Prostate gland (tissue), 2 donors: ENCODE results near the gene DEDD2. TPM values are rescaled to one million over a fixed set of nuclear protein-coding genes. Genes with fewer than 3 reads are reported as not detected.

ENCODE experiments used
- DNase-seq: peaks from one replicate; pipeline ENCODE4 v3.0.0-alpha.2; 2019; ENCODE audit warnings: low spot score
- H3K27ac ChIP-seq, 2 donors: fragments of 200-600 bp; sonication (generic); 2 replicates each; pipeline ENCODE4 v1.5.1; 2017 to 2019
- H3K27me3 ChIP-seq: fragments of 200-600 bp; sonication (generic); replicated peaks from 2 replicates; pipeline ENCODE4 v1.5.1; 2019; ENCODE audit not compliant: insufficient read depth
- H3K36me3 ChIP-seq, 2 donors: fragments of 200-600 bp; sonication (generic); 1 replicate in 1 of 2; 2 replicates in 1 of 2; pipeline versions ENCODE4 v1.5.1 to v1.8.1; 2017 to 2019
- H3K4me1 ChIP-seq: fragments of 200-600 bp; sonication (generic); replicated peaks from 2 replicates; pipeline ENCODE4 v1.5.1; 2019
- H3K4me3 ChIP-seq, 2 donors: fragments of 200-600 bp; sonication (generic); 2 replicates each; pipeline ENCODE4 v1.5.1; 2017 to 2019
- H3K9me3 ChIP-seq: fragments of 200-600 bp; sonication (generic); 2 replicates; pipeline ENCODE4 v1.5.1; 2017
- POLR2A ChIP-seq: fragments of 450-650 bp; IDR thresholded peaks from one replicate; pipeline ENCODE4 v1.6.1; 2016; ENCODE audit warnings: antibody characterized with exemption, mild to moderate bottlenecking
- POLR2AphosphoS5 ChIP-seq: sonication (generic); formaldehyde crosslinking; IDR thresholded peaks from one replicate; pipeline ENCODE4 v1.6.1; 2017; ENCODE audit warnings: antibody characterized with exemption
- WGBS: methylation state at CpG from one replicate; pipeline ENCODE4 v1.1.5; 2018; 5-methylcytosine and 5-hydroxymethylcytosine counted together
- intact Hi-C: fragments of 100-400 bp; cut with DNase I; formaldehyde crosslinking; loops from one replicate; pipeline ENCODE4 v1.14.2; 2022
- total RNA-seq, 2 donors: library from RNA; depleted of rRNA; stranded (reverse); fragments of >200 nt; gene quantifications; one replicate each; pipeline ENCODE4 v1.1.0, GENCODE V29; 2016
- TF ChIP-seq, protein P1 (sequence below), 4 experiments: fragments of 200-600 bp in 2 of 4; fragments of 450-650 bp in 2 of 4; sonication (generic) in 2 of 4; IDR thresholded peaks; 1 replicate in 3 of 4; 2 replicates in 1 of 4; pipeline ENCODE4 v1.5.1; 2016 to 2019; ENCODE audit warnings: antibody characterized with exemption in 4 of 4, mild to moderate bottlenecking in 2 of 4, moderate library complexity in 2 of 4

DEDD2 gene
- total RNA-seq, 2 donors from 2014 or later, result 70.3 to 98.1 TPM

DNA sequence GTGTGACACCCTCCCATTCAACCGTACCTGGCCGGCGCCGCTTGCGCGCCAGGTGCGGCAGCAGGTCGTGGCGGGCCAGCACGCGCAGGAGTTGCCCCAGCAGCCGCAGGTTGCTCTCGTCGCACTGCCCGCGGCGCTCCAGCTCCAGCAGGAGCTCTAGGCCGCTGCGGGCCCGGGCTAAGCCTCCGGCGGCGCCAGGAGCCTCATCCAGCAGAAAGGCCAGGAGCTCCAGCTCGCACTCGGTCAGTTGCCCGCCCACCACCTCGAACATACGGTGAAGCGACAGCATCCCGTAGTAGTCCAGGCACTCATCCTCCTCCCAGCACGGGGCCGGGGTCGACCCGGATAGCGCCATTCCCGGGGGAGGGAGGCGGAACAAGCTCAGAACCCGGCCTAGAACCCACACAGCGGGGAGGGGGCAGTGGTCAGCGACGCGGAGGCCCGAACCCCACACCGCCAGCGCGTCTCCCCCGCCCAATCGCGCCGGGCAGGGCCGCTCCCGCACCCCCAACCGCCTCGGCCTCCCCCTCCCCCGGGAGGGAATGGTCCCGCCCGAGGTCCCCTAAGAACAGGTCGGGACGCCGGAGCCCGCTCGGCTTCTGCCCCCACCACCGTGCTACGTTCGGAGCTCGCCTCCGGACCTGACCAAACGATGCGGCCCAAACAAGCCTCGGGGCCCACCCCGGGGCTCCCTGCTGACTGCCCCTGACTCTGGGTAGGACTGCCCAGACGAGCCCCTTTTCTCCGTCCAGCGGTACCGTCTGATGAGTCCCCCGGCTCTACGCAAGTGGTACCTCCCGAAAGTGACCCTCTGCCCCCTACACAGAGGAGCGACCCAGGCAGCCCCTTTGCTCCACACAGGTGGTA is 591 bp downstream of the DEDD2 start:
- TF ChIP-seq POLR2A, result peak; percentile 53
- TF ChIP-seq POLR2AphosphoS5, result no peak
- whole genome bisulfite sequencing, result 1% methylated on average over 64 of the region's 79 CpGs

DNA sequence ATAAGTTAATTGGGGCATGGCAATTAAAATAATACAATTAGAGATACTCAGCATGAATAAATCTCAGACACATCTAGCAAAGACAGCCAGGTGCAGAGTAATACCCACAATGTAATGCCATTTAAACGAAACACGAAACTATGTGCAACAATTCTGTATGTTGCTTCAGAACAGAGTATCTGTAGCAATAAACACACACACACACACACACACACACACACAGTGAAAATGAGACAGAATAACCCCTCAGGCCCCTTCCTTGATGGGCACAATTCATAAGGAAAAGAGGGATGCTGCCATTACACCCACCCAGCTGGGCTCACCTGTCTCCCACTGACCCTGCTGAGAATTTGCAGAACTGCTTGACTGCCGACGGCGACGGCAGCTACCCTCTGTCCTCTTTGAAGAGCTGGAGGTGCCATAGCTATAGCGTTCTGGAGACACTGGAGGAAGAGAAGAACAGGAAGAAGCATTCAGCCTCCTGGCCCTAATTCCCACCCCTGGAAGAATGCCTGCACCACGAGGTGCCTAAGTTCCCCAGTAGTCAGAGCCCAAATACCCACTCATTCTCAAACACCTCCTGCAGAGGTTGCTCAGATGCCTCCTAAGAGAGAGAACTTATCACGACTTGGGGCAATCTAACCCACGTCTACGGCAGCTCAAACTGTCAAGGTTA is 2.5 kb downstream of the DEDD2 start:
- intact Hi-C loops, result loop anchor here (10.0 kb wide), 1 partner anchor 180 kb away; the partner anchor contains the start of gene CNFN
- WGBS, result 65% methylated on average over 11 of the region's 11 CpGs

More for the DNA sequence above, 591 bp downstream of the DEDD2 start:
- no peaks in the 10 kb centered on the region for H3K9me3 ChIP-seq
- intact Hi-C loops, result loop anchor here (10.0 kb wide), 1 partner anchor 178 kb away; the partner anchor contains the start of gene CNFN
- no peaks in the 10 kb centered on the region for H3K27me3 ChIP-seq
- H3K36me3 ChIP-seq, result peaks cover 0 to 8% of the 10 kb centered on the region in 2 donors
- H3K27ac ChIP-seq, result peak overlapping the region; percentile 98
- no peak for DNase-seq
- H3K4me1 ChIP-seq, result peaks cover 22% of the 10 kb centered on the region
- H3K4me3 ChIP-seq, result peak overlapping the region; percentile 77 to 85

DNA sequence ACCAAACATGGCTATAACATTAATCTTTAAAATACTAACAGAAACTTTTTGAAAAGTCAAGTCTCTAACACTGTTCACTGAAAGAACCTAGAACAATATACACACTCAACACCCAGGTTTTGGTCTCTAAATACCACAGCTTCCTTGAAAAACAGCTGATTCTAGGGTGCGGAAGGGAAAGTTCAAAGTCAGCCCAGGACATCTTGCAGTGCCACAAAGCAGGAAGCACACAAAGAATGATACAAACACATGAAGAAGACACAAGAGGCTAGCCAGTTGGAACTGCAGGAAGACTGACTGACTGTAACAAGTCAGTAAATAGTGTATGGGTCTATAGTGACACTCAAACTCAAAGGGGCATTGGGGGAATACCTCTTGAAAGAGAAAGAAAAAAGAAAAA is 4.6 kb downstream of the DEDD2 start:
- Histone ChIP-seq H3K9me3 (no peaks in the 10 kb centered on the region), H3K4me1 (peaks cover 11% of the 10 kb centered on the region), H3K27me3 (no peaks in the 10 kb centered on the region), H3K4me3 (no peak overlapping the region), H3K36me3 (peaks cover 0 to 29% of the 10 kb centered on the region in 2 donors), H3K27ac (no peak overlapping the region)
- 83% methylated on average over 1 of the region's 1 CpG for WGBS
- intact Hi-C loops, result loop anchor here (10.0 kb wide), 1 partner anchor 182 kb away; the partner anchor contains the start of gene CNFN
- TF ChIP-seq POLR2AphosphoS5 (no peak), POLR2A (no peak)
- TF ChIP-seq, protein P1, sequence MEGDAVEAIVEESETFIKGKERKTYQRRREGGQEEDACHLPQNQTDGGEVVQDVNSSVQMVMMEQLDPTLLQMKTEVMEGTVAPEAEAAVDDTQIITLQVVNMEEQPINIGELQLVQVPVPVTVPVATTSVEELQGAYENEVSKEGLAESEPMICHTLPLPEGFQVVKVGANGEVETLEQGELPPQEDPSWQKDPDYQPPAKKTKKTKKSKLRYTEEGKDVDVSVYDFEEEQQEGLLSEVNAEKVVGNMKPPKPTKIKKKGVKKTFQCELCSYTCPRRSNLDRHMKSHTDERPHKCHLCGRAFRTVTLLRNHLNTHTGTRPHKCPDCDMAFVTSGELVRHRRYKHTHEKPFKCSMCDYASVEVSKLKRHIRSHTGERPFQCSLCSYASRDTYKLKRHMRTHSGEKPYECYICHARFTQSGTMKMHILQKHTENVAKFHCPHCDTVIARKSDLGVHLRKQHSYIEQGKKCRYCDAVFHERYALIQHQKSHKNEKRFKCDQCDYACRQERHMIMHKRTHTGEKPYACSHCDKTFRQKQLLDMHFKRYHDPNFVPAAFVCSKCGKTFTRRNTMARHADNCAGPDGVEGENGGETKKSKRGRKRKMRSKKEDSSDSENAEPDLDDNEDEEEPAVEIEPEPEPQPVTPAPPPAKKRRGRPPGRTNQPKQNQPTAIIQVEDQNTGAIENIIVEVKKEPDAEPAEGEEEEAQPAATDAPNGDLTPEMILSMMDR (IDR thresholded peaks at IDR 0.05), result no peak
- DNase-seq, result no peak

More for the DNA sequence above, 2.5 kb downstream of the DEDD2 start:
- Histone ChIP-seq H3K27ac (no peak overlapping the region), H3K27me3 (no peaks in the 10 kb centered on the region), H3K4me1 (peaks cover 16% of the 10 kb centered on the region), H3K4me3 (no peak overlapping the region), H3K9me3 (no peaks in the 10 kb centered on the region), H3K36me3 (peaks cover 0 to 9% of the 10 kb centered on the region in 2 donors)
- DNase-seq, result no peak
- TF ChIP-seq POLR2AphosphoS5 (no peak), POLR2A (no peak)
- TF ChIP-seq, protein P1 (IDR thresholded peaks at IDR 0.05), result no peak

DNA sequence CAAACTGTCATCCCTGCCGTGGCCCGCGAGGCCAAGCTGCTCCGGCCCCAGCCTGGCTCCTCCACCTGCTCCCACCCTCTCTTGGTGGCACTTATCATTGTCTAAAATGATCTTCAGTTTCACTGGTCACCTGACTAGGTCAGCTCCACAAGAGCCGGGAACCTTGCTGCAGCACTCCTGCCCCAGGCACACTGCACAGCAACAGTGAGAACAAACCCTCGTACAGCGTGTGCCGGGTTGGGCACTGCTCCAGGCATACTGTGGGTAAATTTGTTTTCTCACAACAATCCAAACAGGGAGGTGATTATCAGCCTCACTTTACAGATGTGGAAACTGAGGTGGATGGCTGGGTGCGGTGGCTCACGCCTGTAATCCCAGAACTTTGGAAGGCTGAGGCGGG is 8.9 kb downstream of the DEDD2 start:
- DNase-seq, result no peak
- no peaks in the 10 kb centered on the region for H3K27me3 ChIP-seq
- TF ChIP-seq POLR2AphosphoS5, result no peak
- TF ChIP-seq, protein P1 (IDR thresholded peaks at IDR 0.05), result no peak
- TF ChIP-seq POLR2A, result no peak
- no peak overlapping the region for H3K4me3 ChIP-seq
- no peak overlapping the region for H3K27ac ChIP-seq
- WGBS, result 84% methylated on average over 11 of the region's 11 CpGs
- no peaks in the 10 kb centered on the region for H3K4me1 ChIP-seq
- no peaks in the 10 kb centered on the region for H3K9me3 ChIP-seq
- peaks cover 0 to 22% of the 10 kb centered on the region in 2 donors for H3K36me3 ChIP-seq
- intact Hi-C loops, result no loop called here

DNA sequence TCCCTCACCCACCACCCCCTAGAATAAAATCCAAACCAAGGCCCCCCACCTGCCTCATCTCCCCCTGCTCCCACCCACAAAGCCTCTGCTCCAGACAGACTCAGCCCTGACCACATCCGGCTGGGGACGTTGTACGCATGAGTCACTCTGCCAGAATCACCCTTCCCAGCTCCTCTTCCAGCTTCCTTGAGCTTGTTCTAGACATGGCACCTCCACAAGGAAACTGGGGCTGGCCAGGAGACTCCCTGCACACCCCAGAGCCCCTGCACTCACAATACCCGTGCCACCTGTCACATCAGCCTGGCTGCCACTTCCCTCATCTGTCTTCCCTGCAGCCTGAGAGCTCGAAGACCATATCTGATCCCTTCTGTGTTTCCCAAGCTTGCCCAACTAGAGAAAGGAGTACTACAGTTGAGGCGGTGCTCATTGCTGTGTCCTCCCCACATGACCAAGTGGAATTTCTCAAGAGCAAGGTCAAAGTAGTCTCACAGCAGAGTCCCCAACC is 9.7 kb downstream of the DEDD2 start:
- 84% methylated on average over 6 of the region's 6 CpGs for WGBS
- Histone ChIP-seq H3K36me3 (peaks cover 0 to 22% of the 10 kb centered on the region in 2 donors), H3K27me3 (no peaks in the 10 kb centered on the region), H3K4me1 (no peaks in the 10 kb centered on the region), H3K27ac (no peak overlapping the region), H3K9me3 (no peaks in the 10 kb centered on the region), H3K4me3 (no peak overlapping the region)
- intact Hi-C loops, result no loop called here
- no peak for TF ChIP-seq POLR2A
- TF ChIP-seq, protein P1 (IDR thresholded peaks at IDR 0.05), result no peak
- TF ChIP-seq POLR2AphosphoS5, result no peak
- DNase-seq, result no peak
